ENCODE data around the gene SEPTIN12. TPM values are rescaled to one million over a fixed set of nuclear protein-coding genes. Genes with fewer than 3 reads are reported as not detected.

SEPTIN12 gene
- total RNA-seq, 2 experiments from 2014 or later: not detected

DNA sequence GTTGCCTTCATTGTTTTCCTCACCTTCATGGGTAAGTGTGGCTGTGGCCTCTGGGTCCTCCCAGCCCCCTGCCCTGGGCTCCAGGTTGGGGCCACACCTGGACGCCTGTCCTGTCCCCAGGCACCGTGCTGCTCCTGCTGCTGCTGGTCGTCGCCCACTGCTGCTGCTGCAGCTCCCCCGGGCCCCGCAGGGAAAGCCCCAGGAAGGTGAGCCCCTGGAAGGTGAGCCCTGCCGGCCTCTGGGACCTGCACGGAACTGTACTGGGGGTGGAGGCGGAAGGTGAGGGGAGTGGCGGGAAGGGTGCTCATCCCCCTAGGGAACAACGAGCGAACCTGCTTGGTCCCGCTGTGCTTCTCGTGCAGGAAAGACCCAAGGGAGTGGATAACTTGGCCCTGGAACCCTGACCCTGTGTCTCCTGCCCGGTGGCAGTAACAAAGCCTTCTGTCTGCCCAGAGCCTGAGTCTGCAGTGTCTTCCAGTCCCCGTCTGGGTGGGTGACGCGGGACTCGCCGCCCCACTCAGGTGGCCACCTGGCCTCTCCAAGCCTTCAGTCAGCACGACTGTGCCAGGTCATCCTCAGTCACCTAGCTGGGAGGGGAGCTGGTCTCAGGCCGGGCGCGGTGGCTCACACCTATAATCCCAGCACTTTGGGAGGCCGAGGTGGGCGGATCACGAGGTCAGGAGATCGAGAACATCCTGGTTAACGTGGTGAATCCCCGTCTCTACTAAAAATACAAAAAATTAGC lies 7.9 kb upstream of the SEPTIN12 start:
- Mint-ChIP-seq H3K27me3 (no peaks in the 10 kb centered on the region), H3K27ac (no peak overlapping the region), H3K4me3 (no peak overlapping the region), H3K4me1 (ENCODE audit: low read depth) (peaks cover 6% of the 10 kb centered on the region), H3K9me3 (no peaks in the 10 kb centered on the region), H3K36me3 (ENCODE audit: low read depth) (no peaks in the 10 kb centered on the region)
- H3K27ac ChIP-seq (ENCODE audit: low read depth in 1 of 2, low read length in 2 of 2): no peak overlapping the region
- H3K36me3 ChIP-seq (ENCODE audit: insufficient read depth, low read length): peaks cover 14% of the 10 kb centered on the region
- no peak for DNase-seq
- H3K9me3 ChIP-seq (ENCODE audit: control insufficient read depth in 1 of 2, insufficient read depth in 1 of 2, low read length in 2 of 2): no peaks in the 10 kb centered on the region
- ATAC-seq (ENCODE audit: poor library complexity): no peak
- CTCF ChIA-PET: no interaction called here
- POLR2A ChIA-PET: no interaction called here
- H3K4me1 ChIP-seq (ENCODE audit: insufficient read depth, low read length): peaks cover 10% of the 10 kb centered on the region
- TF ChIP-seq CTCF (IDR thresholded peaks at IDR 0.05): no peak
- no peak overlapping the region for H3K4me3 ChIP-seq (ENCODE audit: low read length)
- intact Hi-C loops (cut with DNase I, micrococcal nuclease): no loop called here
- H3K27me3 ChIP-seq (ENCODE audit: control insufficient read depth in 1 of 2, insufficient read depth in 2 of 2, low read length in 2 of 2): no peaks in the 10 kb centered on the region

- ChIA-PET POLR2A (no interaction called here), CTCF (no interaction called here)
- no peak within 1 kb of the TSS for H3K27ac ChIP-seq (ENCODE audit: low read depth in 1 of 2, low read length in 2 of 2)
- TF ChIP-seq CTCF (IDR thresholded peaks at IDR 0.05): no peak
- H3K4me3 ChIP-seq (ENCODE audit: low read length): no peak within 1 kb of the TSS
- Mint-ChIP-seq H3K4me1 (ENCODE audit: low read depth) (no peaks in the 10 kb centered on the region), H3K4me3 (no peak within 1 kb of the TSS), H3K27ac (no peak within 1 kb of the TSS), H3K9me3 (no peaks in the 10 kb centered on the region), H3K36me3 (ENCODE audit: low read depth) (no peaks in the 10 kb centered on the region), H3K27me3 (no peaks in the 10 kb centered on the region)
- no peak for ATAC-seq (ENCODE audit: poor library complexity)
- H3K36me3 ChIP-seq (ENCODE audit: insufficient read depth, low read length): peaks cover 9% of the 10 kb centered on the region
- H3K27me3 ChIP-seq (ENCODE audit: control insufficient read depth in 1 of 2, insufficient read depth in 2 of 2, low read length in 2 of 2): no peaks in the 10 kb centered on the region
- DNase-seq: no peak
- peaks cover 3% of the 10 kb centered on the region for H3K4me1 ChIP-seq (ENCODE audit: insufficient read depth, low read length)
- no peaks in the 10 kb centered on the region for H3K9me3 ChIP-seq (ENCODE audit: control insufficient read depth in 1 of 2, insufficient read depth in 1 of 2, low read length in 2 of 2)
- intact Hi-C loops (cut with DNase I, micrococcal nuclease): no loop called here
Observed at GRCh38 chr16:4795181-4795827, 7.2 kb upstream of the SEPTIN12 start, which contains the start of gene SMIM22. Gene SMIM22 (plus strand): TSS chr16:4795369. CDS start chr16:4795735, 366 bp downstream.

DNA sequence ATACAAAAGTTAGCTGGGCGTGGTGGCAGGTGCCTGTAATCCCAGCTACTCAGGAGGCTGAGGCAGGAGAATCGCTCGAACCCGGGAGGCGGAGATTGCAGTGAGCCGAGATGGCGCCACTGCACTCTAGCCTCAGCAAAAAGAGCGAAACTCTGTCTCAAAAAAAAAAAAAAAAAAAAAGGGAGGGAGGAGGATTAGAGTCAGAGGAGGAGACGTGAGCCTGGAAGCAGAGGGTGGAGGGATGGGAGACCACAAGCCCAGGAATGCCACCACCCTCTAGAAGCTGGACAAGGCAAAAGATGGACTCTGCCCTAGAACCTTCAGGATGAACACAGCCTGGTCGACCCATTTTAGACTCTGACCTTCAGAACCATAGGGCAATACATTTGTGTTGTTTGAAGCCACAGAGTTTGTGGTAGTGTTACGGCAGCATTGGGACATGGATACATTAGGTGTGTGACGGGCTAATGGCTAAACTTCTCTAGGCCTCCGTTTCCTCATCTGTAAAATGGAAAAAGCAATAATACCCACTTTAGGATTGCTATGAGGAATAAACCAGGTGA lies 4.9 kb upstream of the SEPTIN12 start:
- Mint-ChIP-seq H3K4me3 (no peak overlapping the region), H3K4me1 (ENCODE audit: low read depth) (no peaks in the 10 kb centered on the region), H3K9me3 (no peaks in the 10 kb centered on the region), H3K27me3 (no peaks in the 10 kb centered on the region), H3K27ac (no peak overlapping the region), H3K36me3 (ENCODE audit: low read depth) (no peaks in the 10 kb centered on the region)
- DNase-seq (no peak), ATAC-seq (ENCODE audit: poor library complexity) (no peak)
- Histone ChIP-seq H3K9me3 (ENCODE audit: control insufficient read depth in 1 of 2, insufficient read depth in 1 of 2, low read length in 2 of 2) (no peaks in the 10 kb centered on the region), H3K4me1 (ENCODE audit: insufficient read depth, low read length) (no peaks in the 10 kb centered on the region), H3K27ac (ENCODE audit: low read depth in 1 of 2, low read length in 2 of 2) (no peak overlapping the region), H3K27me3 (ENCODE audit: control insufficient read depth in 1 of 2, insufficient read depth in 2 of 2, low read length in 2 of 2) (no peaks in the 10 kb centered on the region), H3K36me3 (ENCODE audit: insufficient read depth, low read length) (peaks cover 3% of the 10 kb centered on the region), H3K4me3 (ENCODE audit: low read length) (no peak overlapping the region)
- TF ChIP-seq CTCF (IDR thresholded peaks at IDR 0.05): no peak
- intact Hi-C loops (cut with DNase I, micrococcal nuclease): no loop called here
- CTCF ChIA-PET: no interaction called here
- POLR2A ChIA-PET: no interaction called here
